Keratinocyte (primary cell): Measurements from ENCODE around the gene P3H1.

ENCODE experiments used
- CTCF ChIP-seq, 3 experiments: IDR thresholded peaks in 1 of 3; conservative IDR thresholded peaks in 1 of 3; optimal IDR thresholded peaks in 1 of 3; 2 replicates in 2 of 3; 3 replicates in 1 of 3; pipeline versions ENCODE3 to v1.5.1; 2011; ENCODE audit warnings: low read length in 3 of 3, mild to moderate bottlenecking in 3 of 3, moderate library complexity in 2 of 3, control low read depth in 1 of 3, inconsistent platforms in 1 of 3; ENCODE audit not compliant: insufficient read depth in 2 of 3; ENCODE audit errors: extremely low read depth in 1 of 3
- EZH2 ChIP-seq: IDR thresholded peaks from one replicate; pipeline ENCODE4 v1.6.1; 2012; ENCODE audit warnings: inconsistent platforms, mild to moderate bottlenecking, low read length, moderate library complexity

- TF ChIP-seq CTCF (optimal IDR thresholded peaks at IDR 0.05 in 1 of 3, IDR thresholded peaks at IDR 0.05 in 1 of 3, conservative IDR thresholded peaks at IDR 0.05 in 1 of 3; ENCODE audit: extremely low read depth in 1 of 3, insufficient read depth in 2 of 3, low read length in 3 of 3) (no peak), EZH2 (no peak)
Observed at GRCh38 chr1:42768172-42768571, 1.3 kb upstream of the P3H1 start.
